Measurements from ENCODE around the gene TSN. TPM values are rescaled to one million over a fixed set of nuclear protein-coding genes. Genes with fewer than 3 reads are reported as not detected.

TSN gene
- total RNA-seq, 1 experiment from 2014 or later = 102 TPM

GRCh38 chr2:121778741-121779487 lies 23.5 kb downstream of the TSN start:
- H4K20me1 ChIP-seq (ENCODE audit: control insufficient read depth, insufficient read depth, insufficient read length) = peaks cover 2% of the 10 kb centered on the region
- no peak overlapping the region for H4K8ac ChIP-seq (replicated peaks; ENCODE audit: insufficient read length, low read depth, low read length)
- no peak overlapping the region; a peak in 1 of 7 replicates for H3K27ac Mint-ChIP-seq
- H2AFZ ChIP-seq (ENCODE audit: low read length) = no peak overlapping the region
- no peak overlapping the region for H3T11ph ChIP-seq (ENCODE audit: low read length)
- peaks cover 6 to 8% of the 10 kb centered on the region in 2 experiments for H3K4me1 Mint-ChIP-seq
- H3K9me3 Mint-ChIP-seq = no peaks in the 10 kb centered on the region; a peak in 1 of 5 replicates
- no peak overlapping the region for H3K4ac ChIP-seq (ENCODE audit: low read depth, low read length)
- no peaks in the 10 kb centered on the region for H3K27me3 ChIP-seq (ENCODE audit: insufficient read depth, low read length)
- H2BK5ac ChIP-seq (ENCODE audit: insufficient read length, low read length) = no peak overlapping the region
- no peaks in the 10 kb centered on the region for H3K9me3 ChIP-seq (ENCODE audit: control insufficient read depth, low read depth, low read length)
- no CpG with 5 or more reads among the region's 7 CpGs for WGBS (ENCODE audit: extremely low coverage, insufficient read length, low lambda C conversion rate)
- no peak overlapping the region for H2BK120ac ChIP-seq (ENCODE audit: low read depth, low read length, poor library complexity, severe bottlenecking)
- no peak overlapping the region for H3K4me3 Mint-ChIP-seq
- H3K4me1 ChIP-seq (ENCODE audit: insufficient read depth, low read length) = peaks cover 3% of the 10 kb centered on the region; the same call in 1 of the 2 replicates
- H3K27ac ChIP-seq (ENCODE audit: insufficient read length, low read depth, low read length) = no peak overlapping the region
- H3K23ac ChIP-seq (ENCODE audit: insufficient read length, low read depth, low read length) = no peak overlapping the region
- H3K18ac ChIP-seq (ENCODE audit: insufficient read length, low read depth, low read length) = no peak overlapping the region
- H2BK12ac ChIP-seq (ENCODE audit: insufficient read length, low read depth, low read length) = no peak overlapping the region
- no peak overlapping the region for H3K4me2 ChIP-seq (ENCODE audit: insufficient read depth, insufficient read length, low read length)
- H3K36me3 Mint-ChIP-seq (ENCODE audit: insufficient read depth in 1 of 3, low read depth in 3 of 3) = no peaks in the 10 kb centered on the region
- DNase-seq = no peak
- no peaks in the 10 kb centered on the region for H3K79me2 ChIP-seq (ENCODE audit: insufficient read depth, low read length)
- no peak overlapping the region for H3K9ac ChIP-seq (ENCODE audit: extremely low read depth, insufficient read length, low read length)
- no peak overlapping the region for H3K14ac ChIP-seq (ENCODE audit: insufficient read depth, low read length)
- H2BK20ac ChIP-seq (ENCODE audit: low read depth, low read length, poor library complexity, severe bottlenecking) = no peak overlapping the region
- H3K79me1 ChIP-seq (ENCODE audit: insufficient read depth, low read depth, low read length, poor library complexity, severe bottlenecking) = no peaks in the 10 kb centered on the region
- no peak overlapping the region for H4K91ac ChIP-seq (ENCODE audit: insufficient read length, low read depth, low read length)
- peaks cover 2% of the 10 kb centered on the region; the same call in 1 of the 2 replicates for H3K27me3 Mint-ChIP-seq (ENCODE audit: low read depth)
- H3K23me2 ChIP-seq (ENCODE audit: insufficient read length, low read depth, low read length, poor library complexity, severe bottlenecking) = no peaks in the 10 kb centered on the region
- TF ChIP-seq CTCF (conservative IDR thresholded peaks at IDR 0.05) = no peak
- no peak overlapping the region for H3K56ac ChIP-seq (ENCODE audit: insufficient read length, low read depth, low read length)
- no peak overlapping the region for H2BK15ac ChIP-seq (ENCODE audit: low read depth, low read length)
- no peak overlapping the region for H4K5ac ChIP-seq (ENCODE audit: insufficient read length, low read depth, low read length)
- H2AK5ac ChIP-seq (ENCODE audit: insufficient read length, low read length) = no peak overlapping the region
